SW480 (cell line): ENCODE data around the gene ANGPTL1.

ENCODE experiments used
- DNase-seq: peaks from one replicate; pipeline ENCODE4 v3.0.0-alpha.2; 2016; ENCODE audit warnings: low spot score

The ANGPTL1 gene, protein sequence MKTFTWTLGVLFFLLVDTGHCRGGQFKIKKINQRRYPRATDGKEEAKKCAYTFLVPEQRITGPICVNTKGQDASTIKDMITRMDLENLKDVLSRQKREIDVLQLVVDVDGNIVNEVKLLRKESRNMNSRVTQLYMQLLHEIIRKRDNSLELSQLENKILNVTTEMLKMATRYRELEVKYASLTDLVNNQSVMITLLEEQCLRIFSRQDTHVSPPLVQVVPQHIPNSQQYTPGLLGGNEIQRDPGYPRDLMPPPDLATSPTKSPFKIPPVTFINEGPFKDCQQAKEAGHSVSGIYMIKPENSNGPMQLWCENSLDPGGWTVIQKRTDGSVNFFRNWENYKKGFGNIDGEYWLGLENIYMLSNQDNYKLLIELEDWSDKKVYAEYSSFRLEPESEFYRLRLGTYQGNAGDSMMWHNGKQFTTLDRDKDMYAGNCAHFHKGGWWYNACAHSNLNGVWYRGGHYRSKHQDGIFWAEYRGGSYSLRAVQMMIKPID

DNA sequence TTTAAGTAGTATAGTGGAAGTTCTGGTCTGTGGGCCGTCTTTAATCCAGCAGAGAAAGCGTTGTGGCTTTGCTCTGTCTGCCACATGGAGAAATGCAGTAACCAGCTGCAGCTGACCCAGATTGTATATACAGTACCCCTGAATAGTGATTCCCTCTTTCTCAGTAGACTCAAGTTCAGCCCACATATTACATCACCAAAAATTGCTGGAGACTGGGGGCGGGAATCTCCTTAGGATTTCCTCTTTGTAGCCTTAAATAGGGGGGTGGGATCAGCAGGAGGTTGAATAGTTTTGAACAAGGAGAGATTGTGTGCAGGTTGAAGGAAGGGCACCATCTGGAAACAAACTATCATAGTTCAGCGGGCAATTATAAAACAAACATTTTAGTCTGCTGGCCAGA is at the start of gene ANGPTL1:
ANGPTL1 (minus strand) TSS at position 134 of the 400 bp plus-strand sequence. CDS start 5,301 bp downstream, outside the sequence.
- no peak for DNase-seq

DNA sequence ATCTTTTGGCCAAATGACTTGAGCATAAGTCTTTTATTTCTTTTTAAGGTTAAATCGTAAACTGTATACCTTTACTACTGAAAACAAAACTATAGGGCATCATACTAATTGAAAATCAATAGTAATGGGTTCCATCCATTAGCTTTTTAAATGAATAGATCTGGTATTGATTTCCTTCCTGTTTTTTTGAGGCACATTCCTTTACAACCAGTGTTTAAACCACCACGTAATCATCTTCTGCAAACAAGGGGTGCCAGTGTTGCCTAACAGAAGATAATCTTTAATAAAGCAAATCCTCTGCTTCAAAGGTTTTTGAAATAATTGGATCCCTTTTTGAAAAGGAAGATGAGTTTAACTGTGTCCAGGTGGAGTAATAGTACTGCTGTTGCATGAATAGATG is 48.7 kb upstream of the ANGPTL1 start:
- no peak for DNase-seq

DNA sequence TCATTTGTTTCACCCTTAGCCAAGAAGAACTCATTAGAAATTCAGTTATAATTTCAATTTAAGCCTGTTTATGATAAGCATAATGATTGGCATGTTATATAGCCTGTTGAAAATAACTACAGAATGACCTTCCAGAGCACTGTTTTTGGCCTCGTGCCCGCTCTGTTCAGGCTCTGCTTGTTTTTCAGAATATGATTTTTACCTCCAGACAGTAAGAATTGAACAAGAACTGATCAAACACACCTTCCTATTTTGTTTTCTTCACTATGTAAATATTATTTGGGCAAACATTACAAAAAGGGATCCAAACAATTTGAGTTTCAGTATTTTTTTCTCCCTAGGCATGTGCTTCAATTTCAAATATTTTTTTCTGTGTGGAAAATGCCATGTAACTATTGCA is 48.1 kb upstream of the ANGPTL1 start:
- no peak for DNase-seq

DNA sequence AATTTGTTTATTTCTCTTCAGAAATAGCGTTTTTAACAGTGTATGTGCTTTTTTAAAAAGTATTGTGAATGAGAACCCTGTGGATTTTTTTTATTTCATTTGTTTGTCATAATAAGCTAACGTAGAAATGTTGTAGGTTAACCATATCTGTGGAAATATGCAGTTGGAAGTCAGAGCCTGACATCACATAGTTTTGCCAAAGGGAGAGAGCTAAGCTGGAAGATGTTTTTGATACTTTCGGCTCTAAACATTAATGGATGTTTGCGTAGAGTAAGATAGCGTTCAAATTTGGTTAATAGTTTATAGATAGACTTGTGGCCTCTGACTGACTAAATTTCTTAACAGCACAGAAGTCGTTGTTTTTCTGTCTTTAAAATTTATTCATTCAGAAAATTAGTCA is 47.4 kb upstream of the ANGPTL1 start:
- no peak for DNase-seq

DNA sequence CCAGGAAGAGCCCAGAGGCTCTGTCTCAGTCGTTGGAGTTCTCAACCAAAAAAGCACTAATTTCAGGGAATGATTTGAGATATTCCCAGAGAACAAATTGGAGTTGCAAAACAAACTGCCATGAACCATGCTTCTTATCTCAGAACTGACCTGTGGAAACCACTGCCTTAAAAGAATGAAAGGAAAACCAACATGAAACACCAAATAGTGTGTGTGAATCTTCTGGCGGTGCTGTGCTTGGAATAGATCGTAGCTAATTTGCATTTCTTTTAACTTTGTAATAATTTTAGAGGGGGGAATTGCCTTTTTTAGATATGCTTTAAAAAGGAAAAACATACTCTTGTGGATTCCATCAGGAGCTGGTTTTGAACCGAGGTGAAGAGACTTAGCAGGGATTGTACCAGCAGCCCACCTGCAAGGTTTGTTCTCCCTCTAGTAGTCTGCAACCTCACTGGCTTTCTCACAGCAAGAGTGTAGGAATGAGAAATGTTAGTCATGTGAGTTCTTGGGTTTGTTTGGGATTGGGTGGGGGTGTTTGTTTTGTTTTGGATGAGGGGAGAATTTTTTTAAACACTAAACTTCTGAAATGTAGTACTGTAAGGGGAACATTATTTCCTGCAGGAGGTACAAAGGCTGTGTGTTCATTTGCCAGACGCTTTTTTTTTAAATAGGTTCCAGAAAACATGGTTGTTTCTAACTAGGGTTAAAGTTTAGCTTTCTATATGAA is 45.7 kb upstream of the ANGPTL1 start:
- no peak for DNase-seq

DNA sequence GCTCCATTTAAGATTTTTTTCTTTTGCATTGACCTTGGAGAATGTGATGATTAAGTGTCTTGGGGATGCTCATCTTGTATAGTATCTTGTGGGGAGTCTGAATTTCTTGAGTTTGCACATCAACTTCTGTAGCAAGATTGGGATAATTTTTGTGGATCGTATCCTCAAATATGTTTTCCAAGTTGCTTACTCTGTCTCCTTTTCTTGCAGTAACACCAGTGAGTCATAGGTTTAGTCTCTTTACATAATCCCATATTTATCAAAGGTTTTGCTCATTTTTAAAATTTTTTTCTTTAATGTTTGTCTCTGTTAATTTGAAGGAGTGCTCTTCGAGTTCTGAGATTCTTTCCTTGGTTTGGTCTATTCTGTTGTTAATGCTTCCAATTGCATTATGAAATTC is 41.7 kb upstream of the ANGPTL1 start:
- DNase-seq = no peak

DNA sequence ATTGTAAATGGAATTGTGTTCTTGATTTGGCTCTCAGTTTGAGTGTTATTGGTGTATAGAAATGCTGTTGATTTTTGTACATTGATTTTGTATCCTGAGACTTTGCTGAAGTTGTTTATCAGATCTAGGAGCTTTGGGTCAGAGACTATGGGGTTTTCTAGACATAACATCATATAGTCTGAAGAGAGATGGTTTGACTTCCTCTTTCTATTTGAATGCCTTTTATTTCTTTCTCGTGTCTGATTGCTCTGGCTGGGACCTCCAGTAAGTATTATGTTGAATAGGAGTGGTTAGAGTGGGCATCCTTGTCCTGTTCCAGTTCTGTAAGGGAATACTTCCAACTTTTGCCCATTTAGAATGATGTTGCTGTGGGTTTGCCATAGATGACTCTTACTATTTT is 39.1 kb upstream of the ANGPTL1 start:
- DNase-seq = no peak

DNA sequence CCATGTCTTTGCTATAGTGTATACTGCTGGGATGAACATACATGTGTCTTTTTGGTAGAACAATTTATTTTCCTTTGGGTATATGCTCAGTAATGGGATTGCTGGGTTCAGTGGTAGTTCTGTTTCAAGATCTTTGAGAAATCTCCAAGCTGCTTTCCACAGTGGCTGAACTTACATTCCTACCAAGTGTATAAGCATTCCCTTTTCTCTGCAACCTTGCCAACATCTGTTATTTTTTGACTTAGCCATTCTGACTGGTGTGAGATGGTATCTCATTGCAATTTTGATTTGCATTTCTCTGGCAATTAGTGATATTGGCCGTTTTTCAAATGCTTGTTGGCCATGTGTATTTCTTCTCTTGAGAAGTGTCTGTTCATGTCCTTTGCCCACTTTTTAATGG is 37.5 kb upstream of the ANGPTL1 start:
- no peak for DNase-seq

DNA sequence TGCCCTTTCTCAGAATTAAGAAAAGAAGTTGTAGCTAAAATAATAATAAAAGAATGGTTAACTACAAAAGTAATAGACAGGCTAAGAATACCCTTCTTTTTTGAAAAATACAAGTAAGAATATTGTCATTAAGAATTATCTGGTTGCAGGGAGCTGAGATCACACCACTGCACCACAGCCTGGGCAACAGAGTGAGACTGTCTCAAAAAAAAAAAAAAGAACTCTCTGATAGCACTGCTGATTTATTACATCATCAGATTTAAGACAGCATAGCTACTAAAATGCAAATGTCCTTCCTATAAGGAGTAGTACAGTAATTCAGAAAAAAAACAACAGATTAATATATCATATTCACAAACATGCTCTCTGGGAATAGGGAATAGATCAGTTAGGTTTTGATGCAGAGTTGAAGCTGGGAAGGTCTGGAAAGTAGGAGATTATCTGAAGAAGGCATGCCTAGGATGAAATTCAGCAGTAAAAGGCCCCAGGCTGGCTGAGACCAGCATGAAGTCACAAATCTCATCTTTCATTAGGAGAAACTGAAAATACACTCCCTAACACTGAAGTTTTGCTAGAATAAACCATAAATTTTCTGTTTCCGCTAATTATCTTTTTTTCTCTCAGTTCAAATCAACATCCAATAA is 30.7 kb upstream of the ANGPTL1 start:
- DNase-seq = no peak

DNA sequence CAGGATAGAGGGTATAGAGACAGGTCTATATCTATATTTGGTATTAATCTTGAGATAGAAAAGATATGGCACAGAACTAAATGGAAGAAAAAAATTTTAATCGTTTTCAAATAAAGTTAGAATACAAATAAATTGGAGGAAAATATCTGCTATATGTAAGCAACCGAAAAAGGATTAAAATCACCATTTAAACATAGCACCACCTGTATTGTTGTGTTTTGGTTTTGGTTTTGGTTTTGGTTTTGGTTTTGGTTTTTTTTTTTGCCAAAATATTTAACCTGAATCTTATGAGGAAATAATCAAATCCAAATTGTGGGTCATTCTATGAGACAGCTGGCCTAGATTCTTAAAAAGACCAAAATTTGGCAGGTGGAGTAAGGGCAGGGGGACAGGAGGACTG is 28.5 kb upstream of the ANGPTL1 start:
- DNase-seq = no peak

DNA sequence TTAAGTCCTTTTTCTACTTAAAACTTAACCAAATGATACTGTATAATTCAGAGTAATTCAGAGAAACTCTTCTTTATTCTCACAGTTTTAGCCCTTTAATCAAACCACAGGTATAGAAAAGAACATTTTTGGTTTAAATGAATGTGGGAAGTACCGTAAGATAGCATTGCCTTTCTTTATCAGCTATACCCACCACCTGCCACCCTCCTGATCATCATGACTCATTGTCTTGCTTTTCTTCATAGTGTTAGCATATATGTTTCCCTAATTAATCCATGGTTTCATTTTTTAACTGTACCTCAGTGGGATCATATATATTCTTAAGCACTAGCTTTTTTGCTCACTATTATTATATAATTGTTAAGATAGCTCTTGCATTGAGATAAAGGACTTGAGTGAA is 27.5 kb upstream of the ANGPTL1 start:
- no peak for DNase-seq

DNA sequence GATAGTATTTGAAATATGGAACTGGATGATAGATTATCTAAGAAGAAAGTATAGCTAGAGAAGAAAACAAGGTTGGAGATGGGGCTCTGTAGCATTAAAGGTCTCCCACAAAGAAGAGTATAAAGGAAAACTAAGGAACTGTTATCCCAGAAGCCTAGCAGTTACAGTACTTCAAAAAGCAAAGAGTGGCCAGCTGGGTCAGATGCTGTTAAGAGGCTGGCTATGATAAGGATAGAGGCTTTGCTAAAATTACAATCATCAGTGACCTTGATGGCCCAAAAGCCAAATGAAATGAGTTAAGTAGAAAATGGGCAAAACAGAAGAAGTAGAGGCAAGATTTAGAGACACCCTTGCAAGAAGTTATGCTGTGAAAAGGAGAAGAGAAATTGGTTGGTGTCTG is 25.1 kb upstream of the ANGPTL1 start:
- no peak for DNase-seq

DNA sequence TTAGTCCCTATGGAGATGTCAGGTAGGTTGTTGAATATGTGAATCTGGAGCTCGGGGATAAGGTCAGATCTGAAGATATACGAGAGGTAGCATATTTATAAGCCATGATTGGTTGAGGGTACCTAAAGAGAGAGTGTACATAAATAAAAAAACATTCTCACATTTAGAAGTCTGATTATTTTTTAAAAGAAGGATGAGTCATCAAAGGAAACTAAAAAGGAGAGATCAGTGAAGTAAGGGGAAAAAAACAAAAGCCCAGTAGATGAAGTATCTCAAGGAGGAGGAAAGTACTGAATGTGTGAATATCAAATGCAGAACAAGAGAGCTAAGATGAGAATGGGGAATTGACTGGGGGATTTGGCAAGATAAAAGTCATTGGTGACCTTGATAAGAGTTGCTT is 15.7 kb upstream of the ANGPTL1 start:
- no peak for DNase-seq

DNA sequence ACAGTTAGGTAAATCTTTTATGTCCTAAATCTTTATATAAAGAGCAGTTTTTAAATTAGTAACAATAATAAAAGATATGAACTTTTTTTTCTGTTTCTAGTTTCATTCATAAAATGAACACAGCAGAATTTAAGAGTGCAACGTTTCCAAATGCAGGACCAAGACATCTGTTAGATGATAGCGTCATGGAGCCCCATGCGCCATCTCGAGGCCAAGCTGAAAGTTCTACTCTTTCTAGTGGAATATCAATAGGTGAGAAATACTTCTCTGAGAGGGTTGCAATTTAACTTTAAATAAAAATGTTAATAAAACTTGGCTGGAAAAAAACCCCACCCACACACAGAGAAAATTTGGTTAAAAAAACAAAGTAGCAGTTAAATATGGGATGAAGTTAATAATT is 15.0 kb upstream of the ANGPTL1 start:
- no peak for DNase-seq

DNA sequence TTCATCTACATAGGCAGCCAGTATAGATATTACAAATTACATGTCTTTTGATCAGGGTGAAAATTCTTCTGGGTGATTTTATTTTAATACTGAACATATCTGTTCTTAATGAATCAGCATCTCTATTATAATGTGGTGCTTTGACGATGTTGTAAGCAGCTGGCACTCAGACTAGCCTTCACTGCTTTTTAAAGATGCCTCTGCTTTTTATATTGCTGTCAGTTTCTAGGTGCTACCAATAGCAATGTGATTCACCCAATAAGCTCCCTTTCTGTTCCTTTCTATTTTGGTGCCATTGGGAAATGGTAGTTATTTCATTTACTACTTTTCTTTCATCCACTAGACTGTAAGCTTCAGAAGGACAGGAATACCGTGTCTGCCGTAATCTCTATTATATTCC is 11.1 kb upstream of the ANGPTL1 start:
- no peak for DNase-seq

DNA sequence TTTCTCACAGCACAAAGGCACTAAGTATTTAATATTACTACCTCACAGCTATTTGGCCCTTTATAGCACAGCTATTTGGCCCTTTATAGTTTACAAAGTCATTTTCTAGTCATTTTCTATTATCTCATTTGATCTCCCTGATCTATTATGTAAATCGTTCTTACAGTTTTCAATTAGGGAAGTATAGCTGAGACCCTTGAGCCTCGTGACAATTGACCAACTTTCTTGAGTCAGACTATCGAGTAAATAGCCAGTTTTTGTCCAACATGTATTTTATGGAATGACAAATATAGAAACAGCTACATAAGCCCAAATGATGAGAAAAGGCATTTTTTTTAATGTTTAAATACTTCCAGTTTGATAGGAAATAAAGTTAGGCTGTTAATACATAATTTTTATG is 7.0 kb upstream of the ANGPTL1 start:
- no peak for DNase-seq

DNA sequence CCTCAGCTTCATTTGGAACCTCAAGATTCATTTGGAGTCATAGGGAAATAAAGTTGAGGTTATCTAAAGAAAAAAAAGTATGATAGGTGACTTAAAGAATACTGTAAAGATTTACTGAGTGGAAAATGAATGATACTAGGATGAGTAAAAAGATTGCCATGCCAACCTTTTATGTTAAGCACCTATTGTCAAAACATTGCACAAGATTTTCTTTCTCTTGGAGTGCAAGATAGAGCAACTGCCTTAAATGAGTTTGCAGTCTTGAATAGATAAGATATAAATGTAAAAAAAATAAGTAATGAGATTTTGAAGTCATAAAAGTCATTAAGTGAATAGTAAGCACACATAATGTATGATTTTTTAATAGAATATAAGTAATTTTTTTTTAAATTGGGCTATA is 5.1 kb upstream of the ANGPTL1 start:
- DNase-seq = no peak

DNA sequence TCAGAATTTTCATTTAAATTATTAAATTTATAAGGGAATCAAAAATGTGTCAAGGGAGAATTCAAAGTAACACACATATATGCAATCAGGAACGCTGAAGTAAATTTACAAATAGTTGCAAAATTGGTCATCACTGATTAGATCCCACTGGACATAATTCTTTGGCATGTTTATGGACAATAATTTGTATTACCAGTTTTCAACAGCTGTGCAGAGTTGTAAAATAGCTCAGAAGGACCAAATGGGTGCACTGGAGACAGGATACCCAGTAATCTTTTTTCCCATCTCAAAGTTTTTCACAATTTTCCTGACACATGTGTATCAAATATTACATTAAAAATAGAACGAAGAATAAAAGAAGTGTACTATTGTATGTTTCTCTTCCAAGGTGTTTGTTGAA is 4.1 kb upstream of the ANGPTL1 start:
- DNase-seq = no peak

DNA sequence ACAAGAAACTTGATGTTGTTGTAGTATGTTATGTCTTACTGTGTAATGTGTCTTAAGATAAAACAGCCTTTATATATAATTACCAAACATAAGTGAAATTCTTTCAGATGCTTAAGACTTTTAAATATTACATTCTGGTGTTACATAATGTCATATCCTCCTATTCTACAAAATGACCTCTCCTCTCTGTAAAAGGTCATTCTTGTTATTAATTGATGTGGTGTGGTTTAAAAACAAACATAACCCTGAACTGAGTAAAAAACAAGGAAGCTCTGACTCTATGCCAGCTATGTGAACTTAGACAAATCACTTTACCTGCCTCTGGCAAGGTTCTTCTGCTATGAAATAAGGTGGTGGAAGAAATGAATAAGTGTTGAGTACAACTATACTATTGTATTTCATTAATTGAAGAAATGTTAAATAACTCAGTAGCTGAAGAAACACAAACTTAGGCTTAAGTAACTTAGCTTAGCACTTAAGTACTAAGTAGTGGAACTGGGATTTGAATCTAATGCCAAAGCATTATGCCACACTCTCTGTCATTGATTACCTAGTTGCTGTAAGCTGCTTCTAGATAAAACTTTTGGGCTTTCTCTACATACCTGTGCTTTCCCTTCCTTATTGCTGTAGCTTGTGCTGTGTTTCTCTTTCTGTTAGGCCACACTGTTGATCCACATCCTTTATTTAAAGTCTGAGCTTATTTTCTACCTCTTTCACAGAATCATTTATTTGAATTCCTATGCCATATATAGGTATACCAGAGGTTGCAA is 859 bp upstream of the ANGPTL1 start:
- DNase-seq = no peak

DNA sequence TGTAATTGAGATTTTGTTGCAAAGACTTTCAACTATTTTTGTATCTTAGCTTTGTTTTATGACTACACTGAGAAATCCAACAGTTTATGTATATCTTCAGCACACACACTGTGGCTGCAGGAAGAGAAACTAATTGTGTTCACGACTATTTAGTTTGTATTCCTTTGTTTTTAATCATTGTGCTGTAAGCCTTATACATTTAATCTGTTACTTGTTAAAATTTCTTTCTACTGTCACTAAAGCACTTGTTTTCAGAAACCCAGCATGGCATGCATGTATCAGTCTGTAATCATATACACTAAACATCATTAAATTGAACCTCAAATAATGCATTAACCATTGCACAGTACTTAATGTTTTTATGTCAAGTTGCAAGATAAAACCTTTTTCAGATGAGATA is 656 bp downstream of the ANGPTL1 start:
- no peak for DNase-seq

DNA sequence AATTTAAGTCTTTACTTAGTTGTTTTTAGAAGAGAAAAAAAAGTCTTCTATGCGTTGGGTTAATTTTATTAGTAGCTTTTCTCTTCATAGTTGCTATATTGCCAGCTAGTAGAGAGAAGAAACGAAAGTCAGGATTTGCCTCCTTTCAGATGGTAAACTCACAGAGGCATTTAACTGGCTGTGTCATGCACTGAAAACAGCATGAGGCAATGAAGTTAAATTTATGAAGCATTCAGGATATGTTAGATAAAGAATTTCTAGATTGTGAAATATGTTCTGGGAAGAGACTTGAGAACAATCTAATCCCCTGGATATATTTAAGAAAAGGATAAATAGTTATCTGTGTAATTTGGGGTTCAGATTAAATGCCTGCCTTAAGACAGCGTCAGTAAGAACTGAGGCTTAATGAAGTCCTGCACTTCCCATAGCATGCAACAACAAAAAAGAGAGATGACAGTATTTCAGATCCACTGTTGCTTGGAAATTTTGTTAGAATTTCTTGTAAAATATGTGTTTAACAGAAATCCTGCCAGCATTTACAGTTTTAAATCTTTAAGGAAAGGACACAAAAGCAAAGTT is 1.7 kb downstream of the ANGPTL1 start:
- DNase-seq = no peak

DNA sequence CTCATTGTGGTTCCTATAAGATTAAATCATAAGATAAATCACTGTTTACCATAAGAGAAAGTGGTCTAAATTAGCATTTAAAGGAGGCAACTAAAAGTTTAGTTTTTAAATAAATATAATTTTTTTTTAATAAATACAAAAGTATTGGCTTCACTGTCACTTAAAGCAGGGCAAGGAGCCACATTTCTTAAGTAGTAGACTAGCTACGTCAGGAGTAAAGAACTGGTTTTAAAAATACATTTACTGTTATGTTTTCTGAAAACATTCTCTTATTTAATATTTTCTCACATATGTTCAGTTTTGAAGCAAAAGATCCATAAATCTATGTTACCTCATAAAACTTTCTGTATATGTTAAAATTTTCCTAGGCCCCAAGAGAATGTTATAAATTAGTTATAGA is 2.2 kb downstream of the ANGPTL1 start:
- DNase-seq = no peak
